22Rv1 (cell line): ENCODE data around the gene GJB4.

Experiments
- ZFX ChIP-seq: fragments of 450-650 bp; IDR thresholded peaks from 2 replicates; pipeline ENCODE4 v1.6.1; 2017; ENCODE audit warnings: antibody characterized with exemption, borderline replicate concordance
- TF ChIP-seq, protein P1 (sequence below): fragments of 450-650 bp; IDR thresholded peaks from 2 replicates; pipeline ENCODE4 v1.5.1; 2017; ENCODE audit warnings: mild to moderate bottlenecking

DNA sequence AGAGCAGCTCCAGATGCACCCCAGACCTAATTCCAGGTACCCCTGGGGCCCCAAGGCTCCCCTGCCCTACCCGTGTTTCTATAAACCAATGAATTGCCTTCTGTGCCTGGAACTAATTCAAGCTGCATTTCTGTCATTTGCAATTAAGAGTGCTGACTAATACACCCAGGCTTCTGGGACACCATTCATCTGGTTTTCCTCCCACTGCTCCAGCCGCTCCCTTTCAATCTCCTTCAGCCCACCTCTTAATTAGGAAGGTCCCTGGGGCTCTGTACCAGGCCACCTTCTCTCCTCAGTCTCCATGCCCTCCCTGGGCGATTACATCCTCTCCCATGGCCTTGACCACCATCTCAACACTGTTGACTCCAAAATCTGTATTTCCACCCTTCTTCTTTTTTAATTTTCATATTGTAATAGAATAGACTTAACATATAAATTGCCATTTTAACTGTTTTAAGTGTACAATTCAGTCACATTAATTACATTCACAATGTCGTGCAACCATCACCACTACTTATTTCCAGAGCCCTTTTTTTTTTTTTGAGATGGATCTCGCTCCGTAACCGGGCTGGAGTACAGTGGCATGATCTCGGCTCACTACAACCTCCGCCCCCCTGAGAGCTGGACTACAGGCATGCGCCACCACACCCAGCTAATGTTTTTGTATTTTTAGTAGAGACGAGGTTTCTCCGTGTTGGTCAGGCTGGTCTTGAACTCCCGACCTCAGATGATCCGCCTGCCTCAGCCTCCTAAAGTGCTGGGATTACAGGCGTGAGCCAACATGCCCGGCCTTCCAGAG is 12.2 kb downstream of the GJB4 start:
- TF ChIP-seq, protein P1, sequence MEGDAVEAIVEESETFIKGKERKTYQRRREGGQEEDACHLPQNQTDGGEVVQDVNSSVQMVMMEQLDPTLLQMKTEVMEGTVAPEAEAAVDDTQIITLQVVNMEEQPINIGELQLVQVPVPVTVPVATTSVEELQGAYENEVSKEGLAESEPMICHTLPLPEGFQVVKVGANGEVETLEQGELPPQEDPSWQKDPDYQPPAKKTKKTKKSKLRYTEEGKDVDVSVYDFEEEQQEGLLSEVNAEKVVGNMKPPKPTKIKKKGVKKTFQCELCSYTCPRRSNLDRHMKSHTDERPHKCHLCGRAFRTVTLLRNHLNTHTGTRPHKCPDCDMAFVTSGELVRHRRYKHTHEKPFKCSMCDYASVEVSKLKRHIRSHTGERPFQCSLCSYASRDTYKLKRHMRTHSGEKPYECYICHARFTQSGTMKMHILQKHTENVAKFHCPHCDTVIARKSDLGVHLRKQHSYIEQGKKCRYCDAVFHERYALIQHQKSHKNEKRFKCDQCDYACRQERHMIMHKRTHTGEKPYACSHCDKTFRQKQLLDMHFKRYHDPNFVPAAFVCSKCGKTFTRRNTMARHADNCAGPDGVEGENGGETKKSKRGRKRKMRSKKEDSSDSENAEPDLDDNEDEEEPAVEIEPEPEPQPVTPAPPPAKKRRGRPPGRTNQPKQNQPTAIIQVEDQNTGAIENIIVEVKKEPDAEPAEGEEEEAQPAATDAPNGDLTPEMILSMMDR, result no peak
- TF ChIP-seq ZFX, result no peak
